RPMI7951 (cell line): ENCODE data around the gene RAD9A. TPM values are rescaled to one million over a fixed set of nuclear protein-coding genes. Genes with fewer than 3 reads are reported as not detected.

Experiments used
- DNase-seq: peaks from one replicate; pipeline ENCODE4 v3.0.0-alpha.2; 2012; ENCODE audit warnings: low read depth
- total RNA-seq: library from RNA; depleted of rRNA; stranded (reverse); fragments of >200 nt; shearing (Covaris generic); gene quantifications from 2 replicates; pipeline ENCODE4 v1.2.3, GENCODE V29; 2014

Gene RAD9A
- total RNA-seq, 1 experiment from 2014 or later: 13.8 TPM

GRCh38 chr11:67408437-67409200 lies 16.8 kb downstream of the RAD9A start:
- DNase-seq: no peak

DNA sequence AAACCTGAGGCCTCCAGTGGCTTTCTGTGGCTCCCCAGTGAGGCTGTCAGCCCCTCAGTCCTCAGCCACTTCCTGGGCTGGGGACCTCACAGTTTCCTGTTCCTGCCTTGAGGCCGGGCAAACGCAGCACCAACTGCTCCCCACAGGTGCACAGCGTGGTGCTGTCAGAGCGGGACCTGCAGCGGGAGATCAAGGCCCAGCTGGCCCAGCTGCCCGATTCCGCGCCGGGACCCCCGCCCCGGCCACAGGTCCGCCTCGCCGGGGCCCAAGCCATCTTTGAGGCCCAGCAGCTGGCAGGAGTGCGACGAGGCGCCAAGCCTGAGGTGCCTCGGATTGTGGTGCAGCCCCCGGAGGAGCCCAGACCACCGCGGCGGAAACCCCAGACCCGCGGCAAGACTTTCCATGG lies 17.5 kb downstream of the RAD9A start:
- DNase-seq: no peak

GRCh38 chr11:67409781-67410368 lies 18.1 kb downstream of the RAD9A start:
- no peak for DNase-seq

- no peak for DNase-seq
These were observed 18.6 kb downstream of the RAD9A start for GRCh38 chr11:67410369-67410831.

- no peak for DNase-seq
These were observed 19.4 kb downstream of the RAD9A start for GRCh38 chr11:67410984-67411784.

DNA sequence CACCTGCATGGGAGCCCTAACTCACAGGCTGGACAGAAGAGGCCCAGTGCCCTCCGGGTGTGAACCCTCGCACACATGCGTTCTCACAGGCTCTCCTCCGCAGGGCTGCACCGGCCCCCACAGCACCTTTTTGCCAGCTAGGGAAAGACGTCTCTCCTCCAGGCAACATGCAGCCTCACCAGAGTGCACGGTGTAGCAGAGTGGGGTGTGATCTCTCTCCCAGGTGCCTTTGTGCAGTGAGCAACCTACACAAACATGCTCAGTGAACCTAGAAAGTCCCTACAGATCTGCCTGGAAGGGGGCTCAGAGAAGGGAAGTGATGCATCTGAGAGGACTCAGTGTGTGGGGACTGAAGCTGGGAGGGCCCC lies 20.0 kb downstream of the RAD9A start:
- no peak for DNase-seq

- no peak for DNase-seq
These were observed 20.9 kb downstream of the RAD9A start for GRCh38 chr11:67412495-67413179.

- no peak for DNase-seq
These were observed 21.6 kb downstream of the RAD9A start for GRCh38 chr11:67413266-67413849.

DNA sequence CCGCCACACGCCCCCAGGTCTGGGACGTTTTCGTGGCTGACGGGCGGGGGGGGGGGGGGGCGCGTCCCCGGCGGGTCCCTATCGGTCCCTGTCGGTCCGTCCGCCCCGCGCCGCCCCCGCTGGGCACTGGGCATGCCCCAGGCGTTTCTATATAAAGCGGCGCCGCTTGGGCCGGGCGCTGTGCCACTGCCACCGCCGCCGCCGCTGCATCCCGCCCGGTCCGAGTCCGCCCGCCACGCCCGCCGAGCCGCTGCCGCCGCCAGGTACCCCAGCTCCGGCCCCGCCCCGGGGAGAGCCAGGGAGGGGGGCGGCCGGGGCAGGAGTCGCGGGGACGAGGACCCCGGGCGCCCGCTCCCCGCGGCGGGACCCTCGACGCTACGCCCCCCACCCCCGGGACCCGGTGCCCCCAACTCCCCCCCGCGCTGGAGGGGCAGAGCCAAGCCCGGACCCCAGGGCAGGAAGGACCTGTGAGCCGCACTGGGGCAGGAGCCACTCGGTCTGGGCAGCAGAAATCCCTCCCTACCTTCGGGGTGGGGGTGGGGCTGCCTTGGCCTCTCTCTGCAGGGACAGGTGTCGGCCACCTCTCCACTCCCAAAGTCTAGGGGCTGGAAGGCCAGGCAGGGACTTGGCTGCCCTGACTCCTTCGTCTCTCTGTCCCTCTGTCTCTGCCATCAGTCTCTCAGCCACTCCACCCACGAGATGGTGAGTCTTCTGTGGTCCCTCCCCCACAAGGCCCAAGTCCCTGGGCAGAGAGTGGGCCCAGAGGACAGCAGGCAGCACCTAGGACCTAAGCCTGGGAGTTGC lies 23.9 kb downstream of the RAD9A start, which contains the start of gene CARNS1:
Gene CARNS1 (plus strand): TSS at position 178 of the 804 bp plus-strand sequence. CDS start 522 bp downstream, at position 700.
- DNase-seq: no peak

GRCh38 chr11:67416416-67417335 lies 24.9 kb downstream of the RAD9A start:
- no peak for DNase-seq

DNA sequence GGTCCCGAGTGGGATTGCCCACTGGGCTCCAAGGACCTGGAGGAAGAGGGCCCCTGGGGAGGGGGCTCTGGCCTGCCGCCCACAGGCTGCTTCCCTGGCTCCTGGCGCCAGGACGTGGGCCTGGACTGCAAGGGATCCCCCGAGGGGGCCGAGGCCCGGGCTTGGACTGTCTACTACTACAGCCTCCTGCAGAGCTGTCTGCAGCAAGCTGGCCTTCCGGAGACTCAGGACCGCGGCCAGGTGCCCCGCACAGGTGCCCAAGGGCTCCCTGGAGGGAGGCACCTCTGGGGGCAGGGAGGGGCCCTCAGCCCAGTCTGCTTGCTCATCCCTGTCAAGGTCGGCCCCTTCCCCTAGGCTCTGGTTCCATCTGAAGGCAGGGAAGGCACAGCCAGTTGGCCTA lies 25.6 kb downstream of the RAD9A start:
- no peak for DNase-seq

DNA sequence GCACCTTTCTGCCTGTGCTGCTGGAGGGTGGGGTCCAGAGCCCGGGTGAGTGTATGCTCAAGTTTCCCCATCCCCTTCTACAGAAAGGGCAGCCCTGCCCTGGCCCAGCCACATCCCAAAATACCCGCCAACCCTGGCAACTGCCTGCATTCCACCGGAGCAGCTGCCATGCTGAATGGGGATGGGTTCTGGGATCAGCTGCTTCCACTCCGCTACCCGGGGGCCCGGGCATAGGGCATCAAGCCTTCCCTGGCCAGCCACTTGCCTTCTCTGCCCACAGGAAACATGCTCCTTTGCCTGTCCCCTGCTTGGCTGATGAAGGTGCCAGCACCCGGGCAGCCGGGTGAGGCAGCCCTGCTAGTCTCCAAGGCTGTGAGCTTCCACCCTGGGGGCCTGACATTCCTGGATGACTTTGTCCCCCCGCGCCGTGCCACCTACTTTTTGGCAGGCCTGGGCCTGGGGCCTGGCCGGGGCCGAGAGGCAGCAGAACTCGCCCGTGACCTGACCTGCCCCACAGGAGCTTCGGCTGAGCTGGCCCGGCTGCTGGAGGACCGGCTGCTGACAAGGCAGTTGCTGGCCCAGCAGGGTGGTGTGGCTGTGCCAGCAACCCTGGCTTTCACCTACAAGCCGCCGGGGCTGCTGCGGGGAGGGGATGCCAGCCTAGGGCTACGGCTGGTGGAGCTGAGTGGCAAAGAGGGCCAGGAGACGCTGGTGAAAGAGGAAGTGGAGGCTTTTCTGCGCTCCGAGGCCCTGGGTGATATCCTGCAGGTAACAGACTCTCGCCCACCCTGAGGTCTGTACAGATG lies 26.9 kb downstream of the RAD9A start:
- DNase-seq: no peak

GRCh38 chr11:67419325-67420049 lies 27.7 kb downstream of the RAD9A start:
- DNase-seq: no peak

GRCh38 chr11:67420147-67420645 lies 28.4 kb downstream of the RAD9A start:
- DNase-seq: no peak

- DNase-seq: peak; percentile 87
These were observed 29.1 kb downstream of the RAD9A start for GRCh38 chr11:67420646-67421429.

GRCh38 chr11:67421430-67422031 lies 29.7 kb downstream of the RAD9A start:
- DNase-seq: no peak

GRCh38 chr11:67422891-67423290 lies 31.1 kb downstream of the RAD9A start:
- DNase-seq: no peak
